ENCODE results near the gene UNC79.

Gene UNC79

DNA sequence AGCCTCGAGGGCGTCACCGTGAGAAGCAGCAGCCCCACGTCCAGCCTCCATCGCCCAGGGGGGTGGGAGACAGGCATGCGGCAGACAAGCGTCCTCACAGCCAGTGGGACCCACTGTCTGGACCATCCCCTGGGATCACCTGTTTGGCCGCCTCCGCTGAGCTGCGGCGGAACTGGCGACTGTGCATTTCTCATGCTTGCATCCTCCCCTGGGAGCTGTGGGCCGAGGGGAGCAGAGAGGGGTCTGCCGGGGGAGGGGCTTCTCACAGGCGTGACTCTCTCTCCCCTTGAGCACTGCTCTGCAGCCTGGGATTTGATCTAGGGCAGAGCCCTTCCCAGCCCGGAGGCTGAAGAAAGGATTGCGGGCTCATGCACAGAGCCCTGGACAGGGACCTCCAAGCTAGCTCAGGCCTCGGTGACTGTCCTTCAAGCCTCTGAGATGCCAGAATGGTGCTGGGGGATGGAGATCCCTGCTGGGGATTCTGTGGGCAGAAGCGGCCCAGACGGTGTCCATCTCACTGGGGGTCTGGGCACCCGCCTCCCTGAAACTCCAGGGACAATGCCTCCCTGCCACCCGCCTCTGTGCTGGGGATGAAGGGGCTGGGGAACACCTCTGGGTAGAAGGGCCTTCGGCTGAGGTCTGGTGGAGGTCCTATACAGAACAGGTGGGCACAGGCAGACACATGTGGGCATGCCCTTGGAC lies 296.5 kb downstream of the UNC79 start:
- no peak for TF ChIP-seq CTCF (IDR thresholded peaks at IDR 0.05; ENCODE audit: control insufficient read depth, extremely low read depth, insufficient read depth)
- no peak for DNase-seq (ENCODE audit: low read depth)
- no peak overlapping the region for H3K4me3 ChIP-seq (ENCODE audit: low read depth, low read length)

DNA sequence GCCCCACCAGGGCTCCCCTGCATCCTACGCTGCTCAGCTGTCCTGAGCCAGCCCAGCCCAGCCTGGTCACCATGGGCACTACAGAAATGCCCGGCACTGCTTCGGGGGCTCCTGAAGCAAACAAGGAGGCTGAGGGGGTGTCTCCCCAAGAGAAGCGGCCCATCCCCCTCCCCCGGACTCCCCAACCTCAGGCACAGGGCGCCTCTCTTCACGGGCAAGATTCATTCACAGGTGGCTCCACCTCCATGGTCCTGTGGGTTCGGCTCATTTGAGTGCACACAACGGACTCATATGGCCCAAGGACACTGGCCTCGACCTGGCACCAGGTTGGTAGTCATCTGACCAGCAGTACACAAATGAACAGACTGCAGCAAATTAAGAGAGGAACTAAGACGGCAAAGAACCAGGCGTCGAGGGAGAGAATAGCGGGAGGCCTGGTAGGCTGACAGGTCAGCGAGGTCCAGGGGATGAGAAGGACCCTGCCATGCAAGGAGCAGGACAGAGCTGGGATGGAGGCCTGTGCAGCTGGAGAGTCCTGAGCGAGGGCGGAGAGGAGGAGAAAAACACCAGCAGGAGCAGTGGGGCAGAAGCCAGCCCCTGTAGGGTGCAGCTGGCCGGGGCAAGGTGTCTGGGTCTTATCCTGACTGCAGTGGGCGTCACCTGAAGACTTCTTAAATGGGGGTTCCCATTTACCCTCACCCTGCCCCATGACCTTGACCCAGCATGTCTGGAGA lies 297.3 kb downstream of the UNC79 start:
- DNase-seq (ENCODE audit: low read depth), result no peak
- H3K4me3 ChIP-seq (ENCODE audit: low read depth, low read length), result no peak overlapping the region
- no peak for TF ChIP-seq CTCF (IDR thresholded peaks at IDR 0.05; ENCODE audit: control insufficient read depth, extremely low read depth, insufficient read depth)

DNA sequence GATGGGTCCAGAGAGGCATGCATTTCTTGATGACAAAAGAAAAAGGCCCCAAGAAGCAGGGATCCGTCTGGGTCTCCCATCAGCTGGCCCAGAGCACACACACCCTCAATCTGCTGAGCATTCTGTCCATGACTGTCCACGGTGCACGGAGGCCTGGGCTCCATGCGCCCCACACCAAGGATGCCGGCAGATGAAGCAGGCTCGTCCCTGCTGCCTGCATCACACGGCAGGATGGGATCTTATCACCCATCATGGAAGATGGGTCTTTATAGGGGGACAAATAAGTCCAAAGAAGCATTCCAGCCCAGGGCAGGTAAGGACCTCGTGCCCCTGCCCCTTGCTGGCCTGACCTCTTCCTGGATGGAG lies 297.9 kb downstream of the UNC79 start:
- no peak for TF ChIP-seq CTCF (IDR thresholded peaks at IDR 0.05; ENCODE audit: control insufficient read depth, extremely low read depth, insufficient read depth)
- H3K4me3 ChIP-seq (ENCODE audit: low read depth, low read length), result no peak overlapping the region
- no peak for DNase-seq (ENCODE audit: low read depth)

- no peak for DNase-seq (ENCODE audit: low read depth)
- TF ChIP-seq CTCF (IDR thresholded peaks at IDR 0.05; ENCODE audit: control insufficient read depth, extremely low read depth, insufficient read depth), result no peak
- H3K4me3 ChIP-seq (ENCODE audit: low read depth, low read length), result no peak overlapping the region
Observed at GRCh38 chr14:93729993-93730392, 299.3 kb downstream of the UNC79 start.

- no peak for TF ChIP-seq CTCF (IDR thresholded peaks at IDR 0.05; ENCODE audit: control insufficient read depth, extremely low read depth, insufficient read depth)
- no peak overlapping the region for H3K4me3 ChIP-seq (ENCODE audit: low read depth, low read length)
- no peak for DNase-seq (ENCODE audit: low read depth)
Observed at GRCh38 chr14:93731753-93732152, 301.0 kb downstream of the UNC79 start.

- no peak for TF ChIP-seq CTCF (IDR thresholded peaks at IDR 0.05; ENCODE audit: control insufficient read depth, extremely low read depth, insufficient read depth)
- DNase-seq (ENCODE audit: low read depth), result no peak
- no peak overlapping the region for H3K4me3 ChIP-seq (ENCODE audit: low read depth, low read length)
Observed at GRCh38 chr14:93732524-93732923, 301.8 kb downstream of the UNC79 start.
